ENCODE measurements around the gene SKAP2. TPM values are rescaled to one million over a fixed set of nuclear protein-coding genes. Genes with fewer than 3 reads are reported as not detected.

The SKAP2 gene
- total RNA-seq, 1 donor from 2014 or later, result 50.2 TPM

- H3K9me3 ChIP-seq, result no peaks in the 10 kb centered on the region
- H3K4me1 ChIP-seq, result no peaks in the 10 kb centered on the region
- intact Hi-C loops (cut with DNase I), result no loop called here
- TF ChIP-seq CTCF (IDR thresholded peaks at IDR 0.05), result no peak
- H3K36me3 ChIP-seq, result no peaks in the 10 kb centered on the region
- no peak overlapping the region for H3K27ac ChIP-seq
- H3K4me3 ChIP-seq, result no peak overlapping the region
- DNase-seq (ENCODE audit: low spot score in 2 of 2), result no peak
- H3K27me3 ChIP-seq, result no peaks in the 10 kb centered on the region
Measured at GRCh38 chr7:26789481-26790184, 74.8 kb downstream of the SKAP2 start.

GRCh38 chr7:26787701-26788100, 76.7 kb downstream of the SKAP2 start:
- intact Hi-C loops (cut with DNase I), result no loop called here
- no peaks in the 10 kb centered on the region for H3K9me3 ChIP-seq
- no peak for TF ChIP-seq CTCF (IDR thresholded peaks at IDR 0.05)

GRCh38 chr7:26784118-26784517, 80.3 kb downstream of the SKAP2 start:
- TF ChIP-seq CTCF (IDR thresholded peaks at IDR 0.05), result no peak
- no peak for DNase-seq (ENCODE audit: low spot score in 2 of 2)
- Histone ChIP-seq H3K36me3 (no peaks in the 10 kb centered on the region), H3K4me3 (no peak overlapping the region), H3K9me3 (no peaks in the 10 kb centered on the region), H3K27ac (no peak overlapping the region), H3K4me1 (no peaks in the 10 kb centered on the region), H3K27me3 (no peaks in the 10 kb centered on the region)
- intact Hi-C loops (cut with DNase I), result no loop called here

More at GRCh38 chr7:26787701-26788100, 76.7 kb downstream of the SKAP2 start:
- no peaks in the 10 kb centered on the region for H3K27me3 ChIP-seq
- H3K36me3 ChIP-seq, result no peaks in the 10 kb centered on the region
- no peak for DNase-seq (ENCODE audit: low spot score in 2 of 2)
- H3K4me1 ChIP-seq, result no peaks in the 10 kb centered on the region
- no peak overlapping the region for H3K4me3 ChIP-seq
- no peak overlapping the region for H3K27ac ChIP-seq

GRCh38 chr7:26782501-26782900, 81.9 kb downstream of the SKAP2 start:
- Histone ChIP-seq H3K36me3 (no peaks in the 10 kb centered on the region), H3K4me3 (no peak overlapping the region), H3K27me3 (no peaks in the 10 kb centered on the region), H3K27ac (no peak overlapping the region), H3K9me3 (no peaks in the 10 kb centered on the region), H3K4me1 (no peaks in the 10 kb centered on the region)
- TF ChIP-seq CTCF (IDR thresholded peaks at IDR 0.05), result no peak
- intact Hi-C loops (cut with DNase I), result no loop called here
- DNase-seq (ENCODE audit: low spot score in 2 of 2), result no peak

- Histone ChIP-seq H3K9me3 (no peaks in the 10 kb centered on the region), H3K36me3 (no peaks in the 10 kb centered on the region), H3K27ac (no peak overlapping the region), H3K4me1 (no peaks in the 10 kb centered on the region), H3K27me3 (no peaks in the 10 kb centered on the region), H3K4me3 (no peak overlapping the region)
- no peak for TF ChIP-seq CTCF (IDR thresholded peaks at IDR 0.05)
- intact Hi-C loops (cut with DNase I), result no loop called here
- no peak for DNase-seq (ENCODE audit: low spot score in 2 of 2)
Measured at GRCh38 chr7:26779978-26780595, 84.3 kb downstream of the SKAP2 start.
